Mammary epithelial cell (primary cell): ENCODE results near the gene ATP1A1.

Experiments used
- CTCF ChIP-seq, 2 donors: IDR thresholded peaks in 1 of 2; conservative IDR thresholded peaks in 1 of 2; 2 replicates each; pipeline ENCODE4 v1.5.1; 2011 to 2012; ENCODE audit warnings: inconsistent platforms in 2 of 2, low read length in 2 of 2, mild to moderate bottlenecking in 2 of 2, control low read depth in 1 of 2, low read depth in 1 of 2; ENCODE audit not compliant: insufficient read depth in 1 of 2; ENCODE audit errors: extremely low read depth in 1 of 2
- EZH2 ChIP-seq: IDR thresholded peaks from 2 replicates; pipeline ENCODE4 v1.6.1; 2012; ENCODE audit warnings: low read length, inconsistent platforms, borderline replicate concordance

GRCh38 chr1:116370181-116370580 is 2.9 kb upstream of the ATP1A1 start:
- TF ChIP-seq CTCF (conservative IDR thresholded peaks at IDR 0.05 in 1 of 2, IDR thresholded peaks at IDR 0.05 in 1 of 2; ENCODE audit: extremely low read depth in 1 of 2, insufficient read depth in 1 of 2, low read depth in 1 of 2, low read length in 2 of 2) (no peak), EZH2 (no peak)
